OCI-LY7 (cell line): ENCODE results near the gene PARD3.

Source experiments
- EZH2phosphoT487 ChIP-seq: fragments of 200-600 bp; sonication (generic); IDR thresholded peaks from 2 replicates; pipeline ENCODE4 v1.6.1; 2018; ENCODE audit warnings: low read depth, borderline replicate concordance, mild to moderate bottlenecking, mixed run types, antibody characterized with exemption, low read length, moderate library complexity, mixed read lengths
- TF ChIP-seq, protein P1 (sequence below): fragments of 200-600 bp; sonication (generic); conservative IDR thresholded peaks from 2 replicates; pipeline ENCODE4 v1.5.1; 2014; ENCODE audit warnings: mild to moderate bottlenecking, antibody characterized with exemption, low read length, moderate library complexity, mixed read lengths

DNA sequence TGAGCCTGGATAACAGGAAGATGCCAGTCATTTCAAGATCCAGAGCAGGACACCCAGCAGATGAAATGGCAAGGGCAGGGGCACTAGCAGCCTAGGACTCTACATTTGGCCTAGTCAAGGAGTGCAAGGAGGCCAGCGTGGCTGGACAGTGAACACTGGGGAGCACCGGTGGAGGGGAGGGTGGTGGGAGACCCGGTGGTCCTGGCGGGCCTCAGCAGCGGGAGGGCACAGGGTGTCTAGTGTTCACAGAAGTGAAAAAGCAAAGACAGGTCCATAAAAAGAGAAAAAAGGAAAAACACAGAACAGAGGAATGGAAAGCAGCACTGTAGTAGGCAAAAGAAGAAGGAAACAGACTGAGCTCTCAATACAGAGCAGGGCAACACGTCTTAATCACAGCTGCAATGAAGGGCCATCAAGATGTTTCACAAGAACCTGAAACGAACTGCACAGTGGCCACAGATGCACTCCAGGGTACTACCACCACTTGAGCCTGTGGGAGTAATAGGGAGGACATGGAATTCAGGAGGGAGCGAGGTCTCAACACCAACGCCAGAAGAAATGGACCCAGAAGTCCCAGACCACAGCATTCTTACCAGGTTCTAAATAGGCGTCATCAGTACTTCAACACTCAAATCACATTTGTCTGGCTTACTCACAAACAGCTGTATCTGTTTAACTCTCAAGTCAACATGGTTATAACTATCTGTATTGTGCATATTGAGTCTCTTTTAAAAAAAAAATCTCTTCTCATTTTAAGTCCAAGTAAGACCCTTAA is 573.7 kb downstream of the PARD3 start:
- TF ChIP-seq, protein P1, sequence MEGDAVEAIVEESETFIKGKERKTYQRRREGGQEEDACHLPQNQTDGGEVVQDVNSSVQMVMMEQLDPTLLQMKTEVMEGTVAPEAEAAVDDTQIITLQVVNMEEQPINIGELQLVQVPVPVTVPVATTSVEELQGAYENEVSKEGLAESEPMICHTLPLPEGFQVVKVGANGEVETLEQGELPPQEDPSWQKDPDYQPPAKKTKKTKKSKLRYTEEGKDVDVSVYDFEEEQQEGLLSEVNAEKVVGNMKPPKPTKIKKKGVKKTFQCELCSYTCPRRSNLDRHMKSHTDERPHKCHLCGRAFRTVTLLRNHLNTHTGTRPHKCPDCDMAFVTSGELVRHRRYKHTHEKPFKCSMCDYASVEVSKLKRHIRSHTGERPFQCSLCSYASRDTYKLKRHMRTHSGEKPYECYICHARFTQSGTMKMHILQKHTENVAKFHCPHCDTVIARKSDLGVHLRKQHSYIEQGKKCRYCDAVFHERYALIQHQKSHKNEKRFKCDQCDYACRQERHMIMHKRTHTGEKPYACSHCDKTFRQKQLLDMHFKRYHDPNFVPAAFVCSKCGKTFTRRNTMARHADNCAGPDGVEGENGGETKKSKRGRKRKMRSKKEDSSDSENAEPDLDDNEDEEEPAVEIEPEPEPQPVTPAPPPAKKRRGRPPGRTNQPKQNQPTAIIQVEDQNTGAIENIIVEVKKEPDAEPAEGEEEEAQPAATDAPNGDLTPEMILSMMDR = no peak
- TF ChIP-seq EZH2phosphoT487 = no peak
